Stimulated activated CD8-positive, alpha-beta memory T cell treated with anti-CD3 and anti-CD28 coated beads, Interleukin-7, amount 100 ng/mL, for 24 hours (primary cell): Measurements from ENCODE around the gene NLK.
"Not testable (repeated sequence)": the region's sequence is repeated elsewhere in the genome, so short reads cannot be mapped to it uniquely, and the experiment has no call there.

ENCODE experiments used
- DNase-seq: peaks from one replicate; pipeline ENCODE4 v3.0.0-alpha.2; 2020; ENCODE audit warnings: low read depth

Gene NLK

DNA sequence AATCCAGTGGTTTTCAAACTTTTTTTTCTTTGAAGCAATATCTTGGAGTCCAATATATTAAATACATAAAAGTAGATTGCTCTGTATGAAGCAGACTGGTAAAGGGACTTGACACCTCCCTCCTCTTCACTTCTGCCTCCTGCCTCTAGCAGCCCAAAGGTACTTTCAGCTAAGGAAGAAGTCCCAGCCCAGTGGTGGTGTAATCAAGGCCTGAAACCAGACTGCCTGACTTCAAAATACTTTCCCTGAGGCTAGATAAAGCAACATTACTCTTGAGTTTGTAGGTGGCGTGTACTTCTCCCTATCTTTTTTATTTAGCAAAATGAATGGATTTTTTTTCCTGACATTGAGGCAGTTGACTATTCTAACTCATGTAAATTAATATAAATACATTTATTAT lies 154.2 kb downstream of the NLK start:
- DNase-seq: no peak

DNA sequence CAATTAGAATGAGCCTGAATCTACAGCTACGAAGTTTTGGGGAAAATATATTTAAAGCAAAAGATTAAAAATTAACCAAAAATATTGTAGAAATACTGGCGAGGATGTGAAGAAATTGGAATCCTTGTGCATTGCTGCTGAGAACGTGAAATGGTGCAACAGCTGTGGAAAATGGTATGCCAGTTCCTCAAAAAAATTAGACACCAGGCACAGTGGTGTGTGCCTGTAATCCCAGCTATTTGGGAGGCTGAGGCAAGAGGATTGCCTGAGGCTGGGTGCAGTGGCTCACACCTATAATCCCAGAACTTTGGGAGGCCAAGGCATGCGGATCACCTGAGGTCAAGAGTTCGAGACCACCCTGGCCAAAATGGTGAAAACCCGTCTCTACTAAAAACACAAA lies 156.6 kb downstream of the NLK start:
- DNase-seq: no peak

DNA sequence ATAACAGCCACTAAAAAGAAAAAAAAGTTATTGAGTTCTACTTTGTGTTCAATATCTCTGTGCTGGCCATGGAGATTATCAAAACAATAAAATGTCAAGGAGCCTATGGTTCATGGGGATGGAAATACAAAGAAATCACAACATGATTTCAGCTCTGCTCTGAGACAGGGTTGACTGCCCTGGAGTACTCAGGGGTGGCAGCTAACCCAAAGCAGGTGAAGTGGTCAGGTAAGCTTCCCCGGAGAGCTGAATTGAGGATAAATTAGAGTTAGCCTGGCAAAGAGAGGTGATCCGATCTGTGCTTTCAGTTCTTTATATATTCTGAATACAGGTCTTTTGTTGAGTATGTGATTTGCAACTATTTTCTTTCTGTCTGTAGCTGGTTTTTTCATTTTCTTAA lies 157.3 kb downstream of the NLK start:
- DNase-seq: no peak

DNA sequence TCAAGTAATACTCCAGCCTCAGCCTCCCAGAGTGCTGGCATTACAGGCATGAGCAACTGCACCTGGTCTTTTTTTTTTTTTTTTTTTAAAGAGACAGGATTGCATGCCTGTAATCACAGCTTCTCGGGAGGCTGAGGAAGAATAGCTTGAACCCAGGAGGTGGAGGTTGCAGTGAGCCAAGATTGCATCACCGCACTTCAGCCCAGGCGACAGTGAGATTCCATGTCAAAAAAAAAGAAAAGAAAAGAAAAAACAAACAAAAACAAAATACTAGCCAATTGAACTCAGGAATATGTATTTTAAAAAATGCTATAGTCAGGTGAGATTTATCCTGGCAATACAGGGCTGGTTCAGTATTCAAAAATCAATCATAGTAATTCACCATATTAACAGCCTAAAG lies 158.8 kb downstream of the NLK start:
- DNase-seq: no peak

DNA sequence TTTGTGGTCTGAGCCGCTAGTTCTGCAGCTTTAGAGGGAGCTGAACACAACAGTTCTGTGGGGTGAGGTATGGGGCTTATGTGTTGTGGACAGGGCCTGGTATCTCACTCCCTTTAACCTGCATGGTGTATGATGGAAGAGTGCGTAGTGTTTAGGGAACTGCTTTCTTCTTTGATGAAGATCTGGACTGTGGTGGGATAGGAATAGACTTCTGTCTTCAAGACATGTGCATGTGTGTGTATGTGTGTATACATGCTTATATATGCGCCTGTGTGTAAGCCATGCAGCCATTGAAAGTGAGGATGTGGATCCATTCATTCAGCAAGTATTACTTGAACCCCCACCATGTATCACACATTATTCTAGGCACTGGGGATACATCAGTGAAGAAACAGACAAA lies 161.8 kb downstream of the NLK start:
- no peak for DNase-seq

DNA sequence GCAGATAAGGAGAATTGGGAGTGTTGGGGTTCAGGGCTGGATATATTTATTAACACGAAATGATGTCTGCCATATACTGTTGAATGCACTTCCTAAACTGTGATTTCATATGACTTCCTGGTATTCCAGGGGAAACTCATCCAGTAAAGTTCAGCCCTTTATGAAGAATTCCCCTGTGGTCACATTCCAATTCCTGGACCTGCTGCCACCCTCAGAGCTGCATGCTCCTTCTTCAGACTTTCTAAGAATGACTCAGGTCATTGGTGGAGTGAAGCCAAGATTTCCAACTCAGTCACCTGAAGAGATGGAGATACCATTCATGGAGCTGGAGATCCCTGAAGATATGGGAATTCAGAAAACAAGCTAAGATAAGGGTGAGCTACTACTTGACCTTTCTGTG lies 162.3 kb downstream of the NLK start:
- no peak for DNase-seq

DNA sequence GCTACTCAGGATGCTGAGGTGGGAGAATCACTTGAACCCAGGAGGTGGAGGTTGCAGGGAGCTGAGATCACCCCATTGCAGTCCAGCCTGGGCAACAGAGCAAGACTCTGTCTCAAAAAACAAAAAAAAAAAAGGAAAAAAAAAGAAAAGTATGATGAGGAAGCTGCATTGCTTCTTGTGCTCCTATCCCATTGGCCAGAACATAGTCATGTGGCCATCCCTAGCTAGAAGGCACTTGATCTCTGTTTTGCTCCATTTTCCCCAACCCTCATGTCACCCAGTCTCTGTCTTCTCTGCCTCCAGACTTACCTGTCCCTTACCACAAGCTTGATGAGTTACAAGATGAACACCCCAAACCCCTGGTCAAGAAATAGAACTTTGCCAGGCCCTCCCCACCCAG lies 163.8 kb downstream of the NLK start:
- DNase-seq: no peak

DNA sequence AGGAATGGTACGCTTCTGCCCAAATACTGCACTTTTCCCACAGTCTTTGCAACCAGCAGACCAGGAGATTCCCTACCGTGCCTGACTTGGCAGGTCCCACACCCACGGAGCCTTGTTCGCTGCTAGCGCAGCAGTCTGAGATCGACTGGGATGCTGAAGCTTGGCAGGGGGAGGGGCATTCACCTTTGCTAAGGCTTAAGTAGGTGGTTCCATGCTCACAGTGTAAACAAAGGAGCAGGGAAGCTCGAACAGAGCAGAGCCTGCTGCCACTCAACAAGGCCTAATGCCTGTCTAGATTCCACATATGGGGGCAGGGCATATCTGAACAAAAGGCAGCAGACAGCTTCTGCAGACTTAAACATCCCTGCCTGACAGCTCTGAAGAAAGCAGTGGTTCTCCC lies 169.3 kb downstream of the NLK start:
- no peak for DNase-seq

DNA sequence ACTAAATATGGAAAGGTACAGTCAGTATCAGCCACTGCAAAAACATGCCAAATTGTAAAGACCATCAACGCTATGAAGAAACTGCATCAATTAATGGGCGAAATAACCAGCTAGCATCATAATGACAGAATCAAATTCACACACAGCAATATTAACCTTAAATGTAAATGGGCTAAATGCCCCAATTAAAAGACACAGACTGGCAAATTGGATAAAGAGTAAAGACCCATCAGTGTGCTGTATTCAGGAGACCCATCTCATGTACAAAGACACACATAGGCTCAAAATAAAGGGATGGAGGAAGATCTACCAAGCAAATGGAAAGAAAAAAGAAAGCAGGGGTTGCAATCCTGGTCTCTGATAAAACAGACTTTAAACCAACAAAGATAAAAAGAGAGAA lies 171.1 kb downstream of the NLK start:
- DNase-seq: not testable (repeated sequence)

DNA sequence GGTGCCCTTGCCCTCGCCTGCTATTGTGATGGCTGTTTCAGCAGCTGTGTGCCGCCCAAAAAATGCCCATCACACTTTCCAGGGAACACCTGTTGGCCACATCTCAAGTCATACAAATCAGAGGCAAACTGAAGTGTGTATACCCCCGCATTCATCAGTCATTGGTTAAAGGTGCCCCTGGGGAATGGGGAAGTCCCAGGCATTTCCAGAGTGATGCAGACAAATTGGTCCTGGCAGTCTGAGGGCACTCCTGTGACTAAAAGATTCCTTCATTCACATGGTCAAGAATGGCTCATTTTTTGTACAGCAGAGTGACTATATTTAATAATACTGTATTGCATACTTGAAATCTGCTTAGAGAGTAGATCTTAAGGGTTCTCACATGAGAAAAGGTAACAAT lies 173.6 kb downstream of the NLK start:
- DNase-seq: no peak

DNA sequence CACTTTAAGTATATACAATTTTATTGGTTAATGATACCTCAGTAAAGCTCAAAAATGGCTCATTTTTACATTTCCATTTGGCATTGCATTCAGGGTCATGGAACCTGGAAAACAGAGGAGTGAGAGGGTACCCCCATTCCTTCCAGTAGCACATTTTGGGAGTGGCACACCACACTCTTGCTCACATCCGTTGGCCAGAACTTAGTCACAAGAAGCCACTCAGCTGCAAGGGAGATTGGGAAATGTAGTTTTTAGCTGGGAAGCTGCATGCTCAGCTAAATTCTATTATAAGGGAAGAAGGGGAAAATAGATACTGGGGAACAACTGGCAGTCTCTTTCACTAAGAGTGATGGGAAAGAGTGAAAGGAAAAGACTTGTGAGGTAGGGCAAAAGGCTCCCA lies 174.1 kb downstream of the NLK start:
- no peak for DNase-seq

DNA sequence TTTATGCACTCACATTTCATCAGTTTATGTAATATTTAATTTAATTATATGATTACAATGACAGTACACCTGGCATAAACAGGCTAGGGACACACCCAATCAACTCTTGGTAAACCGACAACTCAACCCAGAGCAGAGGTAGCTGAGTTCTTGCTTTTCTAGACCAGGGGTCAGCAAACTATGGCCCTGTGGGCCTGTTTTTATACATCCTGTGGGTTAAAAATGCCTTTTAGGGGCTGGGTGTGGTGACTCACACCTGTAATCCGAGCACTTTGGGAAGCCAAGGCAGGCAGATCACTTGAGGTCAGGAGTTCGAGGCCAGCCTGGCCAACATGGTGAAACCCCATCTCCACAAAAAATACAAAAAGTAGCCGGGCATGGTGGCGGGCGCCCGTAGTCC lies 177.3 kb downstream of the NLK start:
- DNase-seq: no peak

DNA sequence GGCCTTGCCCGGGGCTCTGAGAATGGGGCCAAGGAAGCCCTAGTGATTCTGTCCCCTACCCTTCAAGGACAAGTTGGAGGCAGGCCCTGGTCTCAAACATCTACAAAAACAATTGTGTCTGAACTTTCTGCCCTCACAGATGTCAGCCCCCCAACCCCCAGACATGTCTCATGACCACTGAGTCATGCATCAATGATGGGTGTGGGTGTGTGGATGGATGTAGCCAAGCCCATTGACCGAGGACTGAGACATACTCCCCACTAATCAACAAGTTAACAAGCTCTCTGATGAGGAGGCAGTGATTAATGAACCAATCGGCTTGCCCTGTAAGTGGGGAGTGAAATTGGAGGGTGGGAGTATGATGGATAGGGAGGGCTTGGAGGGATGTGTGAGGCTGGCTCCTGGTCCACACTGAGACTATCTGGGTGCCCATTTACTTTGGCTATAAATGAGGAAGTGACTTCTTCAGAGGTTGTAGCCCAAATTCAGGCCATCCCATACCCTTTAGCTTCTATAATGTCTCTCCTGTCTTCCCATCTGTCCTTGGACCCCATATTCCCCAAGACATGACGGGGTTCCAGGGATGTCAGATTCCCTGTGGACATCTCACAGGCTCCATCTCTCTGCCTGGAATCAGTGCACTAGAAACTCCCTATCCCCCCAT lies 179.4 kb downstream of the NLK start:
- no peak for DNase-seq

DNA sequence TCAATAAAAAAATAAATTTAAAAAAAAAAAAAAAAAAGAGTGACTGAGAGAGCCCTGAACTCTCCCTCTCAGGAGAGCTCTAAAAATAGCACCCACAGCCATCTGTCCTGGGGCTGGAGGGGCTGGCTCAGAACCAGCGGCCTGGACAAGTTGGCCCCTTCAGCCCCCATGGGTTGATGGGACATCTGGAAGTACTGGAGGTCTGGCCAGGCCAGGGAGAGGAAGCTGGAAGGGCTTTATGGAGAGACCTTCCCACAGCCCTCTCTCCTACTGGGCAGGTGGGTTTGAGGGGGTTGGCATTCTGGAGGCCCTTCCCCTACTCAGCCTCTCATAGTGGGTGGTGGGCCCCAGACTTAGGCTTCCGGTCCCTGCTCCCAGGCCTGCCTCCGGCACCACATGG lies 182.8 kb downstream of the NLK start:
- no peak for DNase-seq

DNA sequence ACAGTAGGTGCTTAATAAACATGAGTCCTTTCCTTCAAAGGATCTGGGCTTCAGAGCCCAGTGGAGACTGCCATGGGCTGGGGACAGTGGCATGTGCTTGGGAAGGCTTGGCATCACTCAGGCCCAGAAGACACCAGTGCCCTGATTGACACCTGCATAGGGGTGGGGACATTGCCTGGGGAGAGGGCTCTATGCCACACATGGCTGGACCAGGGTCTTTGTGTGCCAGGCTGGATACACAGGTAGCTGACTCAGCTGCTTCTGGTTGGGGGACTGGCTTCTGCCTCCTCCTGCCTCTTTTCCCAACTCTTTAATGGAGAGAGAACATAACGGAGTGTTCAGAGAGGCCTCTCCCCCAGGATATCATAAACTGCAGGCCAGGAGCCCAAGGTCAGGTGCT lies 183.4 kb downstream of the NLK start:
- DNase-seq: no peak

DNA sequence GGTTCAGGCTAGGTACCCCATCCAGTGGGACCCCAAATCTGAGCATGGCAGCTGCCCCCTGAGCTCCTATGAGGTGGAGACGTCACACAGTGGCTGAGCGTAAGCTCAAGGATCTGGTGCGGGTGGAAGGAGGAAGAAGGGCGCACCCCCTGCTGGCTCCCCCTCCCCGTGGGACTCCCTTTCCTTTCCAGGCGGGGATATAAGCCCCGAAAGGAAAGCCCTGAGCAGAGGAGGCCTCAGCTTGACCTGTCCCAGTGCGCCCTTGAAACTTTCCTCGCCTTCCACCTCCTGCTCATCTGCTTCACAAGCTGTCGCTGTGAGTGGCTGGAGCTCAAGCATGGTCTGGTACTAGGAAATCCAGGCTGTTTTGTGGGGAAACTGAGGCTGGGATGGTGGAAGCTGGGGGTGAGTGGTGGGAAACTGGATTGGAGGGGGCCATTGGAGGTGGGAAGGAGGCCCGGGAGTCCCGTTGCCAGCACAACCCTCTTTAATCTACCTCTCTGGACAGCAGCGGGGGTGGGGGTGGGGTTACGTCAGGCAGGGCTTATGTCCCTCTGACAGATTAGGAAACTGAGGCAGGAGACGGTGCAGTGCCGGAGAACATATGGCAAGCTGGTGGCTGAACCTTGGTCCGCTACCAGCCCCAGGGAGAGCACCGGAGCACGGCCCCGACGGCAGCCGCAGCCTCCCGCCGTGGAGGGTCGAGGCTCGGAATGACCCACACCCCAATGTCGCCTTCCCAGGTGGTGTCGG lies 184.3 kb downstream of the NLK start:
- DNase-seq: no peak

DNA sequence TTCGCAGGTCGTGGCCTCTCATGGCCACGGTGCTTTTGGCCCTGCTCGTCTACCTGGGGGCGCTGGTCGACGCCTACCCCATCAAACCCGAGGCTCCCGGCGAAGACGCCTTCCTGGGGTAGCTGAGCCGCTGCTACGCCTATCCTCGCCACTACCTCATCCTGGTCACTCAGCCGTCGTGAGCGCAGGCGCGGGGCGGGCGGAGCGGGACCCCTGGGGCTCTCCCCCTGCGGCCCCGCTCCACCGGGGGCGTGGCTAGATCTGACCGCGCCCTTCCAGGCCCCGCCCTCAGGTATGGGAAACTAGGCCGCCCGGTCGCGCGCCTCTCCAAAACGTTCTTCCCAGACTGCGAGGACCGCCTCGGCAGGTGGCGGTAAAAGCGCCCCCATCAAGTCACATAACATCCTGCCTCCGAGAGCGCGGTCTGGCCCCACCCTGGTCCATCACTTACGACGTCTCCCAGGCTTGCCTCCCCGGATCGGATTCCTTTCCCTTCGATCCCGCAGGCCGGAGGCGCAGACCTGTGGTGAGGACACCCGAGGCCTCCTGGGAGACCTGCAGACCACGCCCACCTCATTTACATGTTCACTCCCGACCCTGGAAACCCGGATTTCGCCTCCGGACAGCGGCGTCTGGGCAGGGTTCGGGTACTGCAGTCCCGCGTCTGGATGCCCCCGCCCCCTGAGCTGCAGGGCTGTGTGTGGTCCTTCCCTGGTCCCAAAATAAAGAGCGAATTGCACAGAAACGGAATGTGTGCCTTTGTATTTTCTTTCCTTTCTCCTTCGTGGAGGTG lies 185.0 kb downstream of the NLK start:
- no peak for DNase-seq

DNA sequence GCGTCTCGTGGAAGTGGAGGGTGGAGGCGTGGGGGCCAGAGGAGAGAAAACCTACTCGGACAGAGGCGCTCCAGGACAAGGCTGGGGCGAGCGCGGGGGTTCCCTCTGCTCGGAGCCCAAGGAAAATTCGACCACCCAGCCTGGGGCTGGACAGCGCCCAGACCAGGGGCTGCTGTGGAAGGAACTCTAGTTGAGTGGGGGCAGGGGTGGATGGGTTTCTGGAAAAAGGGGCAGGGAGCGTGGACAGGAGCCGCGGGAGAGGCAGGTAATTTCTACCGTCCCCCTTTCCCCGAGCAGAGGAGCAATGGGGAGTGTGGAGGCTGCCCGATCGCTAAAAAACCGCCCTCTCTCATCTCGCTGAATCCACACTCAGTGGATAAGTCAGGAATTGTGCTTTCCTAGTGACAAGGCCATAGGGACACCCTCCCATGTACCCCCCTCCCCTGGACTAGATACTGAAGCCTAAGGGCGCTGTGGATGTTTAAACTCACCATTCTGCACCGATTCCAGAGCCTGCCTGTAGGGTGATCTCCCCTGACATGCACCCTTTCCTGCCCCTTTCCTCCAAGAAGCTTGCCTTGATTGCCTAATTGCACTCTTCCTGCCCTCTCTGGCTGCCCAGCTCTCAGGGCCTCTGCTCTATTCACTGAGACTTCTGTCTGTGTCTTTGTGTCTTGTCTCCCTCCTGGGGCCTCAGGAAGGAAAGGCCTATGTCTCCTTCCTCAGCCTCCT lies 185.8 kb downstream of the NLK start:
- DNase-seq: no peak

DNA sequence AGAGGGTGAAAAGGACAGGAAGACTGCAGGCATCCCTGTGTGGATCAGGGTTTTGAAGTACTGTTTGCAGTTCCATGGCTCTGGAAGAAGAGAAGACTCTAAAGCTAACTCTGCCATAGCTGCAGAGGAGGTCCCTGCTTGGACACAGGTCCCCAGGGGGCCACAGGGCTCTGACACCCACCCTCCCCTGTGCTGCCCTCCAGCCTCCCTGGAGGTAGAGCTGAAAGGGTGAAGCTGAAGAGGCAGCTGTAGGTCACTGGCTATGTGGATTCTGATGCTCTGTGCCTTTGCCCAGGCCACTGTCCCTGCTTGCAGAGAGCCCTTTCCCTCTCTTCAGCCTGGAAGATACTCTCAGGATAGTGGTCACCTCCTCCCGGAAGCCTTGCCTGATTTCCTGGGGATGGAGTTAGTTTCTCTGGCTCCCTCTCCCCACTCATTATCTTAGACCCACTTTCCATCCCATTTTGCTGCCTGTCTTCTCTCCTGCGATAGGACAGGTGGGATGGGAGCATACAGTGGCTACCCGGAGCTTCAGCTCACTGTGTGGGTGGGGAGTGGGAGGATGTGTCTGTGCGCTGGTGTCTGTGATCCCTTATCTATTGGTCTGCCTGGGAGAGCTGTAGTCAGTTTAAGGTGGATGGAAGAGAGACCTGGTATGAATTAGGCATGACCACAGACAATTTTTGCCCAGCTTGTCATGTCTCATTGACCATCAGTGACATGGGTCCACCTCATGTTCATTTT lies 186.7 kb downstream of the NLK start:
- DNase-seq: no peak

DNA sequence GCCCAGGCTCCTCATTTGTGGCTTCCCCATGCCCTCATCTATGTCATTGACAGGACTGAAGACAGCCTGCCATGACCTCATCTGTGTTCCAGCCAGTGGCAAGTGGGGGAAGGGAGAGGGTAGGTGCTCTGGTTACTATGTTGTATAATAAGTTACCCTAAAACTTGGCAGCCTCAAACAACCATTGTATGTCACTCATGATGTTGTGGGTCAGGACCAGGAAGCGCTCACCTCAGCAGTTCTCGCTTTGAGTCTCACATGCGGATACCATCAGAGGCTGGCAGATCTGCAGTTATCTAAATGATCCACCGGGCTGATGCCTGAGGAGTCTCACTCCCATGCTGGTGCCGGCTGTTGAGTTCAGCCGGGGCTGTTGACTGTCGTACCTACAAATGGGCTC lies 187.5 kb downstream of the NLK start:
- no peak for DNase-seq

DNA sequence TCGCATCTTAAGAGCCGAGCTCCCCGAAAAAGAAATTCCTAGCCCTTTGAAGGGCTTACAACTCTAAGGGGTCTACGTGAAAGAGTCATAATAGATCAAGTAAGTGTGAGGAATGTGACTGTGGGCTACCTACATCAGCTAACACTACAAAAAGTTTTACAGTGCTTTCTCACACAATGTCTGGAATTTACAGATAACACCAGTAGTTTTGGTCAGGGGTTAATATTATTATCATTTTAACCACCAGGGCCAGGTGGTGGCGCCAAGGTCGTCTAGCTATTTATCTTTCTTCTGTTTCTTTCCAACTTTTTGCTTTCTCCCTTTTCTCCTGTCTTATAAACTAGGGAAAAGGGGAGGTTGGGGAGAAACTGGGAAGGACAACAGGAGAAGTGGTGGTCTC lies 188.1 kb downstream of the NLK start:
- DNase-seq: not testable (repeated sequence)

DNA sequence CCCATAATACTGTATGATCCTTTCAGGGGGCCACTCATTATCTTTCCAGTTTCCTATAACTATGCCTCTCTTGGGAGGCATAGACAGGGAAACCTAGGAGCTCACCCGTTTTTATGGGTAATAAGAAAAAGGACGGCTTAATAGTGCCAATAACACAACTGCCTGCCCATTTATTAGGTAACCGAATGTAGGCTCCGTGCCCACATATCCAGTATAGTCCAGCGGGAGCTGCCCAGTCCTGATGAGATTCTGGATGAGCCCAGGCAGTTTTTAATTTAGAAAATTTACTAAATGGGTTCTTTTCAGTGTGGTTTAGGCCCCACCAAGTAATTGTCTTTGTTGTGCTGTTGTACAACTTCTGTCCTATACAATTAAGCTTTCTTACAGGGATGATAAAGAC lies 189.1 kb downstream of the NLK start:
- not testable (repeated sequence) for DNase-seq
